ENCODE data around the gene CDS2.

DNA sequence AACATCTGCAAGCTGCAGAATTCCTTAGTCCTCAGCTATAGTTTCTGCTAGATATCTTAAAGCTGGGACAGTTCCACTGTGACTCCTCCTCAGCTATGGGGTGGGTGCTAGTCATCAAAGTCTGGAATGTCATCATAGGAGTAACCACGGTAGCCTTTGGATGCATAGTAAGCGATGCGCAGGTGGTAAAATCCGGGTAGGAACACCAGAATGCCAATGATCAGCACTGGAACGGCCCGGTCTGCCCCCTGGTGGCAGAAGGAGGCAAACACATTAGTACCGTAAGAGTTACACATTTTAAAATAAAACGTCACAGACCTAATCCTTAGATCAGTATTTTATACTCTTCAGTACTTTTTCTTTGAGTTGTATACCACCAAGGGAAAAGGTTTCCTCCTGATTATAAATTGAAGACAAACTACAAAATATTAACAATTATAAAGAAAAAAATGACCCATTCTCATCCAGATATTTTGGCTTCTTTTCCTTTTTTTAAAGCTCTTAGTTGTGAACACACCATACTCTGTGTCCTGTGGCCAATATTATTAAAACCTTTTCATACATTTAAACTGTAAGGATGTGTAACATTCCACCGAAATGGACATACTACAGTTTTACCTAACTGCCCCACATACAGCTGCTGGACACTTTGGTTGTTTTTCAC lies 26.0 kb upstream of the CDS2 start:
- TF ChIP-seq, protein P1, sequence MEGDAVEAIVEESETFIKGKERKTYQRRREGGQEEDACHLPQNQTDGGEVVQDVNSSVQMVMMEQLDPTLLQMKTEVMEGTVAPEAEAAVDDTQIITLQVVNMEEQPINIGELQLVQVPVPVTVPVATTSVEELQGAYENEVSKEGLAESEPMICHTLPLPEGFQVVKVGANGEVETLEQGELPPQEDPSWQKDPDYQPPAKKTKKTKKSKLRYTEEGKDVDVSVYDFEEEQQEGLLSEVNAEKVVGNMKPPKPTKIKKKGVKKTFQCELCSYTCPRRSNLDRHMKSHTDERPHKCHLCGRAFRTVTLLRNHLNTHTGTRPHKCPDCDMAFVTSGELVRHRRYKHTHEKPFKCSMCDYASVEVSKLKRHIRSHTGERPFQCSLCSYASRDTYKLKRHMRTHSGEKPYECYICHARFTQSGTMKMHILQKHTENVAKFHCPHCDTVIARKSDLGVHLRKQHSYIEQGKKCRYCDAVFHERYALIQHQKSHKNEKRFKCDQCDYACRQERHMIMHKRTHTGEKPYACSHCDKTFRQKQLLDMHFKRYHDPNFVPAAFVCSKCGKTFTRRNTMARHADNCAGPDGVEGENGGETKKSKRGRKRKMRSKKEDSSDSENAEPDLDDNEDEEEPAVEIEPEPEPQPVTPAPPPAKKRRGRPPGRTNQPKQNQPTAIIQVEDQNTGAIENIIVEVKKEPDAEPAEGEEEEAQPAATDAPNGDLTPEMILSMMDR (IDR thresholded peaks at IDR 0.05), result peak; percentile 91 to 94 (median 92)
- no peak for TF ChIP-seq POLR2A (IDR thresholded peaks at IDR 0.05)
